Pancreas (tissue), 10 donors: ENCODE measurements around the gene MMUT. TPM values are rescaled to one million over a fixed set of nuclear protein-coding genes. Genes with fewer than 3 reads are reported as not detected.
"Not testable (repeated sequence)": the region's sequence is repeated elsewhere in the genome, so short reads cannot be mapped to it uniquely, and the experiment has no call there.

Source experiments
- ATAC-seq, 4 donors: fragments of 200-7000 bp; cut with Tn5 transposase; one replicate each; pipeline versions ENCODE4 v1.8.0 to v1.9.1; 2020; ENCODE audit warnings: mild to moderate bottlenecking in 4 of 4, moderate library complexity in 4 of 4
- DNase-seq, 6 donors: peaks; one replicate each; pipeline ENCODE4 v3.0.0-alpha.2; 2020
- FAIRE-seq: peaks from 2 replicates; lab custom pipeline; 2012; peaks lifted over from hg19 to GRCh38; lab: Jason Lieb, UNC
- H3K27ac ChIP-seq, 4 donors: fragments of 200-600 bp; sonication (generic); 1 replicate in 3 of 4; 2 replicates in 1 of 4; pipeline versions ENCODE4 v1.5.0 to v1.8.0; 2020
- H3K27me3 ChIP-seq, 4 donors: fragments of 200-600 bp; one replicate each; pipeline ENCODE4 v1.8.0; 2021
- H3K36me3 ChIP-seq, 3 donors: fragments of 200-600 bp; sonication (generic) in 1 of 3; one replicate each; pipeline versions ENCODE4 v1.5.0 to v1.8.0; 2020 to 2021
- H3K4me1 ChIP-seq, 3 donors: fragments of 200-600 bp; one replicate each; pipeline ENCODE4 v1.8.0; 2021
- H3K4me3 ChIP-seq, 4 donors: fragments of 200-600 bp; sonication (generic) in 2 of 4; one replicate each; pipeline versions ENCODE4 v1.5.0 to v1.8.0; 2020 to 2021
- H3K9me3 ChIP-seq, 4 donors: fragments of 200-600 bp; one replicate each; pipeline ENCODE4 v1.8.0; 2021
- CTCF ChIP-seq, 4 donors: fragments of 200-600 bp; sonication (generic) in 3 of 4; IDR thresholded peaks; one replicate each; pipeline versions ENCODE4 v1.5.0 to v1.8.0; 2021; ENCODE audit warnings: antibody characterized with exemption in 4 of 4
- WGBS, 2 donors: extraction: QIAGEN DNeasy Blood & Tissue Kit; methylation state at CpG; one replicate each; pipeline ENCODE4 v1.1.7; 2013; 5-methylcytosine and 5-hydroxymethylcytosine counted together
- intact Hi-C, 3 donors: fragments of 100-400 bp; cut with DNase I; formaldehyde crosslinking; loops; one replicate each; pipeline versions ENCODE4 v1.11.1 to v1.14.2; 2022
- polyA plus RNA-seq, 2 donors: library from polyadenylated mRNA; stranded (reverse); fragments of 200-250 nt; gene quantifications; one replicate each; pipeline ENCODE4 v1.2.3, GENCODE V29; 2013
- total RNA-seq, 6 donors: library from RNA; stranded (reverse); fragmentation: NEBNext Ultra II Directional in 4 of 6; extraction: Animal tissue kit (Norgen Biotek cat#: 25700) in 4 of 6; gene quantifications; one replicate each; pipeline versions ENCODE4 v1.2.1 to v1.2.4, GENCODE V29; 2021 to 2023
- donor health status: healthy with polysubstance abuse.
- donor health status: DM: no; HTN: no; CAD: no; lungs with moderate emphysema.
- donor health status: DM: no; HTN: no; CAD: no.
- donor health status: control.
- donor health status: control.
- donor health status: Bipolar disorder and iron deficiency.
- donor health status: DM: yes; HTN: yes; CAD: no.
- donor health status: DM: no; HTN: no; CAD: no.
- donor health status: DM: no; HTN: no; CAD: no.
- donor health status: DM: yes; HTN: yes; CAD: no.

Gene MMUT
- total and polyA plus RNA-seq, 8 donors = 5.5 to 13.5 (median 11.5) TPM

GRCh38 chr6:49479308-49479970 lies 16.4 kb upstream of the MMUT start:
- ATAC-seq (no peak), FAIRE-seq (peak; percentile 32), DNase-seq (no peak)
- Histone ChIP-seq H3K4me3 (no peak overlapping the region), H3K36me3 (no peaks in the 10 kb centered on the region), H3K27me3 (no peaks in the 10 kb centered on the region), H3K4me1 (no peaks in the 10 kb centered on the region), H3K9me3 (no peaks in the 10 kb centered on the region), H3K27ac (no peak overlapping the region)
- intact Hi-C loops = no loop called here
- TF ChIP-seq CTCF (IDR thresholded peaks at IDR 0.05) = no peak
- WGBS, 2 donors = 71 to 74% methylated on average over 3 of the region's 3 CpGs

GRCh38 chr6:49476564-49476963 lies 13.5 kb upstream of the MMUT start:
- 67 to 85% methylated on average over 2 of the region's 2 CpGs for WGBS, 2 donors
- H3K4me3 ChIP-seq, ATAC-seq, H3K4me1 ChIP-seq, DNase-seq, intact Hi-C loops, H3K27ac ChIP-seq, FAIRE-seq, H3K36me3 ChIP-seq, H3K9me3 ChIP-seq, H3K27me3 ChIP-seq: not testable (repeated sequence)

GRCh38 chr6:49468042-49468441 lies 5.0 kb upstream of the MMUT start:
- TF ChIP-seq CTCF (IDR thresholded peaks at IDR 0.05) = no peak
- ATAC-seq (no peak), DNase-seq (peak in 1 of 6 donors; percentile 10), FAIRE-seq (no peak)
- Histone ChIP-seq H3K36me3 (peaks cover 0 to 6% (median 0%) of the 10 kb centered on the region in 3 donors), H3K27ac (no peak overlapping the region), H3K4me3 (no peak overlapping the region), H3K4me1 (peaks cover 6 to 8% (median 7%) of the 10 kb centered on the region in 3 donors), H3K27me3 (no peaks in the 10 kb centered on the region), H3K9me3 (no peaks in the 10 kb centered on the region)
- intact Hi-C loops = no loop called here
- 93 to 95% methylated on average over 9 of the region's 9 CpGs for WGBS, 2 donors

- ATAC-seq (no peak), FAIRE-seq (no peak)
Measured at GRCh38 chr6:49464691-49465090, 1.6 kb upstream of the MMUT start.

GRCh38 chr6:49463612-49463967 lies 537 bp upstream of the MMUT start:
- DNase-seq (no peak), ATAC-seq (peak in 3 of 4 donors; percentile 1 to 6 (median 6)), FAIRE-seq (no peak)
- no peak for TF ChIP-seq CTCF (IDR thresholded peaks at IDR 0.05)
- Histone ChIP-seq H3K36me3 (no peaks in the 10 kb centered on the region), H3K4me3 (peak overlapping the region; percentile 57 to 81 (median 60)), H3K27me3 (no peaks in the 10 kb centered on the region), H3K27ac (peak overlapping the region in 2 of 4 donors; percentile 70 to 88), H3K4me1 (peaks cover 10 to 27% (median 15%) of the 10 kb centered on the region in 3 donors), H3K9me3 (no peaks in the 10 kb centered on the region)
- WGBS, 2 donors = 0 to 1% methylated on average over 4 of the region's 4 CpGs
- intact Hi-C loops = no loop called here

More at GRCh38 chr6:49464691-49465090, 1.6 kb upstream of the MMUT start:
- intact Hi-C loops = no loop called here
- Histone ChIP-seq H3K27me3 (no peaks in the 10 kb centered on the region), H3K9me3 (no peaks in the 10 kb centered on the region), H3K36me3 (no peaks in the 10 kb centered on the region), H3K27ac (no peak overlapping the region), H3K4me3 (no peak overlapping the region), H3K4me1 (peaks cover 10 to 27% (median 15%) of the 10 kb centered on the region in 3 donors)
- no peak for DNase-seq
- 92 to 96% methylated on average over 2 of the region's 2 CpGs for WGBS, 2 donors
- no peak for TF ChIP-seq CTCF (IDR thresholded peaks at IDR 0.05)
